Measurements from ENCODE around the gene HDAC1. TPM values are rescaled to one million over a fixed set of nuclear protein-coding genes. Genes with fewer than 3 reads are reported as not detected.
A peak's percentile ranks its signal among the peaks of the same experiment; 100 is the strongest.
"Not testable (repeated sequence)": the region's sequence is repeated elsewhere in the genome, so short reads cannot be mapped to it uniquely, and the experiment has no call there.

The HDAC1 gene
- total and polyA plus RNA-seq, 4 donors = 32.1 to 58.1 (median 45.2) TPM

DNA sequence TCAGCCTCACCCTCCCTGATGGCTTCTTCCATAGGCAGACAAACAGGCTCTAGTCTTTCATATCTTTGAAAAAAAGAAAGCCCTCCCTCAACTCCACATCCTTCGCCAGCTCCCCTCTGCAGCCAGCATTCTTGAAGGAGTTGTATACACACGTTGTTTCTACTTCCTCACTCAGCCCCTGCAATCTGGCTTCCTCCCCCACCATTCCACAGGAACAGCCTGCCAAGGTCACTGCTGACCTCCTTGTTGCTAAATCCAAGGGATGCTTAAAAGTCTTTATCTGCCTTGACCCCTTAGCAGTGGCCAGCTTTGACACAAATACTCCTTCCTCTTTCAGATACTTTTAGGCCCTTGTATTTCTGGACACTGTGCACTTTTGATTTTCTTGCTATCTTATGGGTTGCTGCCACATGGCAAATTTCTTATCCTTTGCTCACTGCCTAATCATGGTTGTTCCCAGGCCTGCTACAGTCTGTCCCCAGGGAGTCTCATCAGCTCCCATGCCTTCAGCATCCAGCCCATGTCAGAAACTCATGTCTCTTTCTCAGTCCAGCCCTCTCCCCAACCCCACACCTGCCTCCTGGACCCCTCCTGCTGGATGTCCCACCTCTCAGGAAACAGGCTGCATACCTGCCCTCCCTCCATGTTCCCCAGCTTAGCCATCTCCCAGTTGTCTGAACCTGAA lies 62.1 kb downstream of the HDAC1 start:
- H3K27me3 ChIP-seq (ENCODE audit: control insufficient read depth in 4 of 4, insufficient read depth in 4 of 4, low read length in 3 of 4) = no peaks in the 10 kb centered on the region
- WGBS = 68% methylated on average over 2 of the region's 2 CpGs
- H3K36me3 ChIP-seq (ENCODE audit: control insufficient read depth in 4 of 4, insufficient read depth in 3 of 4, low read depth in 1 of 4, low read length in 3 of 4) = no peaks in the 10 kb centered on the region
- no peak for TF ChIP-seq GABPA (IDR thresholded peaks at IDR 0.05 in 1 of 2, conservative IDR thresholded peaks at IDR 0.05 in 1 of 2)
- TF ChIP-seq, protein P1, sequence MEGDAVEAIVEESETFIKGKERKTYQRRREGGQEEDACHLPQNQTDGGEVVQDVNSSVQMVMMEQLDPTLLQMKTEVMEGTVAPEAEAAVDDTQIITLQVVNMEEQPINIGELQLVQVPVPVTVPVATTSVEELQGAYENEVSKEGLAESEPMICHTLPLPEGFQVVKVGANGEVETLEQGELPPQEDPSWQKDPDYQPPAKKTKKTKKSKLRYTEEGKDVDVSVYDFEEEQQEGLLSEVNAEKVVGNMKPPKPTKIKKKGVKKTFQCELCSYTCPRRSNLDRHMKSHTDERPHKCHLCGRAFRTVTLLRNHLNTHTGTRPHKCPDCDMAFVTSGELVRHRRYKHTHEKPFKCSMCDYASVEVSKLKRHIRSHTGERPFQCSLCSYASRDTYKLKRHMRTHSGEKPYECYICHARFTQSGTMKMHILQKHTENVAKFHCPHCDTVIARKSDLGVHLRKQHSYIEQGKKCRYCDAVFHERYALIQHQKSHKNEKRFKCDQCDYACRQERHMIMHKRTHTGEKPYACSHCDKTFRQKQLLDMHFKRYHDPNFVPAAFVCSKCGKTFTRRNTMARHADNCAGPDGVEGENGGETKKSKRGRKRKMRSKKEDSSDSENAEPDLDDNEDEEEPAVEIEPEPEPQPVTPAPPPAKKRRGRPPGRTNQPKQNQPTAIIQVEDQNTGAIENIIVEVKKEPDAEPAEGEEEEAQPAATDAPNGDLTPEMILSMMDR (IDR thresholded peaks at IDR 0.05; ENCODE audit: low read depth, low read length, missing input control) = no peak
- TF ChIP-seq RAD21 (IDR thresholded peaks at IDR 0.05) = peak; percentile 19 to 46
- TF ChIP-seq NR2F2 (IDR thresholded peaks at IDR 0.05) = peak; percentile 99
- TF ChIP-seq FOXA1 (IDR thresholded peaks at IDR 0.05) = no peak
- TF ChIP-seq, protein P2, sequence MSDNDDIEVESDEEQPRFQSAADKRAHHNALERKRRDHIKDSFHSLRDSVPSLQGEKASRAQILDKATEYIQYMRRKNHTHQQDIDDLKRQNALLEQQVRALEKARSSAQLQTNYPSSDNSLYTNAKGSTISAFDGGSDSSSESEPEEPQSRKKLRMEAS (IDR thresholded peaks at IDR 0.05) = peak; percentile 39
- TF ChIP-seq, protein P3, sequence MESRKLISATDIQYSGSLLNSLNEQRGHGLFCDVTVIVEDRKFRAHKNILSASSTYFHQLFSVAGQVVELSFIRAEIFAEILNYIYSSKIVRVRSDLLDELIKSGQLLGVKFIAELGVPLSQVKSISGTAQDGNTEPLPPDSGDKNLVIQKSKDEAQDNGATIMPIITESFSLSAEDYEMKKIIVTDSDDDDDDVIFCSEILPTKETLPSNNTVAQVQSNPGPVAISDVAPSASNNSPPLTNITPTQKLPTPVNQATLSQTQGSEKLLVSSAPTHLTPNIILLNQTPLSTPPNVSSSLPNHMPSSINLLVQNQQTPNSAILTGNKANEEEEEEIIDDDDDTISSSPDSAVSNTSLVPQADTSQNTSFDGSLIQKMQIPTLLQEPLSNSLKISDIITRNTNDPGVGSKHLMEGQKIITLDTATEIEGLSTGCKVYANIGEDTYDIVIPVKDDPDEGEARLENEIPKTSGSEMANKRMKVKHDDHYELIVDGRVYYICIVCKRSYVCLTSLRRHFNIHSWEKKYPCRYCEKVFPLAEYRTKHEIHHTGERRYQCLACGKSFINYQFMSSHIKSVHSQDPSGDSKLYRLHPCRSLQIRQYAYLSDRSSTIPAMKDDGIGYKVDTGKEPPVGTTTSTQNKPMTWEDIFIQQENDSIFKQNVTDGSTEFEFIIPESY (IDR thresholded peaks at IDR 0.05) = no peak
- TF ChIP-seq EGR1 (IDR thresholded peaks at IDR 0.05; ENCODE audit: low read depth in 2 of 2) = peak; percentile 6 to 22
- no peak for TF ChIP-seq TAF1 (conservative IDR thresholded peaks at IDR 0.05)
- no peak for TF ChIP-seq FOXA2 (IDR thresholded peaks at IDR 0.05)
- peak; percentile 73 for TF ChIP-seq SP1 (IDR thresholded peaks at IDR 0.05)
- no peak for TF ChIP-seq HNF4G (IDR thresholded peaks at IDR 0.05)
- no peak for TF ChIP-seq YY1 (IDR thresholded peaks at IDR 0.05)
- TF ChIP-seq RXRA (IDR thresholded peaks at IDR 0.05) = peak; percentile 66 to 73
- TF ChIP-seq, protein P4, sequence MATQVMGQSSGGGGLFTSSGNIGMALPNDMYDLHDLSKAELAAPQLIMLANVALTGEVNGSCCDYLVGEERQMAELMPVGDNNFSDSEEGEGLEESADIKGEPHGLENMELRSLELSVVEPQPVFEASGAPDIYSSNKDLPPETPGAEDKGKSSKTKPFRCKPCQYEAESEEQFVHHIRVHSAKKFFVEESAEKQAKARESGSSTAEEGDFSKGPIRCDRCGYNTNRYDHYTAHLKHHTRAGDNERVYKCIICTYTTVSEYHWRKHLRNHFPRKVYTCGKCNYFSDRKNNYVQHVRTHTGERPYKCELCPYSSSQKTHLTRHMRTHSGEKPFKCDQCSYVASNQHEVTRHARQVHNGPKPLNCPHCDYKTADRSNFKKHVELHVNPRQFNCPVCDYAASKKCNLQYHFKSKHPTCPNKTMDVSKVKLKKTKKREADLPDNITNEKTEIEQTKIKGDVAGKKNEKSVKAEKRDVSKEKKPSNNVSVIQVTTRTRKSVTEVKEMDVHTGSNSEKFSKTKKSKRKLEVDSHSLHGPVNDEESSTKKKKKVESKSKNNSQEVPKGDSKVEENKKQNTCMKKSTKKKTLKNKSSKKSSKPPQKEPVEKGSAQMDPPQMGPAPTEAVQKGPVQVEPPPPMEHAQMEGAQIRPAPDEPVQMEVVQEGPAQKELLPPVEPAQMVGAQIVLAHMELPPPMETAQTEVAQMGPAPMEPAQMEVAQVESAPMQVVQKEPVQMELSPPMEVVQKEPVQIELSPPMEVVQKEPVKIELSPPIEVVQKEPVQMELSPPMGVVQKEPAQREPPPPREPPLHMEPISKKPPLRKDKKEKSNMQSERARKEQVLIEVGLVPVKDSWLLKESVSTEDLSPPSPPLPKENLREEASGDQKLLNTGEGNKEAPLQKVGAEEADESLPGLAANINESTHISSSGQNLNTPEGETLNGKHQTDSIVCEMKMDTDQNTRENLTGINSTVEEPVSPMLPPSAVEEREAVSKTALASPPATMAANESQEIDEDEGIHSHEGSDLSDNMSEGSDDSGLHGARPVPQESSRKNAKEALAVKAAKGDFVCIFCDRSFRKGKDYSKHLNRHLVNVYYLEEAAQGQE (IDR thresholded peaks at IDR 0.05) = no peak
- no peak for TF ChIP-seq JUND (IDR thresholded peaks at IDR 0.05)
- TF ChIP-seq, protein P5, sequence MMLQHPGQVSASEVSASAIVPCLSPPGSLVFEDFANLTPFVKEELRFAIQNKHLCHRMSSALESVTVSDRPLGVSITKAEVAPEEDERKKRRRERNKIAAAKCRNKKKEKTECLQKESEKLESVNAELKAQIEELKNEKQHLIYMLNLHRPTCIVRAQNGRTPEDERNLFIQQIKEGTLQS (IDR thresholded peaks at IDR 0.05) = no peak
- TF ChIP-seq HNF4A (conservative IDR thresholded peaks at IDR 0.05) = no peak
- H3K4me3 ChIP-seq (ENCODE audit: low read depth in 1 of 3, low read length in 3 of 3) = no peak overlapping the region
- no peaks in the 10 kb centered on the region for H3K9me3 ChIP-seq (ENCODE audit: control insufficient read depth in 4 of 4, low read length in 3 of 4)
- H3K9ac ChIP-seq (ENCODE audit: low read depth in 1 of 2, low read length in 2 of 2) = no peak overlapping the region
- peaks cover 7 to 41% (median 24%) of the 10 kb centered on the region in 4 donors for H3K4me1 ChIP-seq (ENCODE audit: control insufficient read depth in 4 of 4, insufficient read depth in 4 of 4, low read length in 3 of 4)
- DNase-seq (ENCODE audit: low spot score) = no peak
- H3K27ac ChIP-seq (ENCODE audit: low read depth in 1 of 2, low read length in 2 of 2) = peak overlapping the region; percentile 40 to 45

DNA sequence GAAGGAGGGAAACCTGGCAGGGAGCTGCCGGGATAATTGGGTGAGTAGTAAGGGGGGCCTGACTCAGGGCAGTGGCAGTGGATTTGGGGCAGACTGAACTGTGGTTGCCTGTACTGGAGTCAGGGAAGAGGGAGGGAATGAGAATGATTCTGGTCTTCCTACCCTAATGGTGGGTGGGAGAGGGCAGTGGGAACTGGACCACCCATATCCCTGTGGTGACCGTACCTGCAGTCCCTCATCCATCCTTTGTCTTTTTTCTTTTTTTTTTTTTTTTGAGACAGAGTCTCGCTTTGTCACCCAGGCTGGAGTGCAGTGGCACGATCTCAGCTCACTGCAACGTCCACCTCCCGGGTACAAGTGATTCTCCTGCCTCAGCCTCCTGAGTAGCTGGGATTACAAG lies 63.9 kb downstream of the HDAC1 start:
- H3K27ac ChIP-seq (ENCODE audit: low read depth in 1 of 2, low read length in 2 of 2); H3K9ac ChIP-seq (ENCODE audit: low read depth in 1 of 2, low read length in 2 of 2); H3K36me3 ChIP-seq (ENCODE audit: control insufficient read depth in 4 of 4, insufficient read depth in 3 of 4, low read depth in 1 of 4, low read length in 3 of 4); H3K27me3 ChIP-seq (ENCODE audit: control insufficient read depth in 4 of 4, insufficient read depth in 4 of 4, low read length in 3 of 4); DNase-seq (ENCODE audit: low spot score); H3K9me3 ChIP-seq (ENCODE audit: control insufficient read depth in 4 of 4, low read length in 3 of 4); H3K4me3 ChIP-seq (ENCODE audit: low read depth in 1 of 3, low read length in 3 of 3): not testable (repeated sequence)
- peaks cover 6 to 38% (median 24%) of the 10 kb centered on the region in 4 donors for H3K4me1 ChIP-seq (ENCODE audit: control insufficient read depth in 4 of 4, insufficient read depth in 4 of 4, low read length in 3 of 4)
- WGBS = 94% methylated on average over 6 of the region's 6 CpGs

Data from liver (tissue), 9 donors.